ENCODE measurements around the gene WIPF2. TPM values are rescaled to one million over a fixed set of nuclear protein-coding genes. Genes with fewer than 3 reads are reported as not detected.
"Not testable (repeated sequence)": the region's sequence is repeated elsewhere in the genome, so short reads cannot be mapped to it uniquely, and the experiment has no call there.

Gene WIPF2
- total RNA-seq, 1 donor from 2014 or later = 25.4 TPM

DNA sequence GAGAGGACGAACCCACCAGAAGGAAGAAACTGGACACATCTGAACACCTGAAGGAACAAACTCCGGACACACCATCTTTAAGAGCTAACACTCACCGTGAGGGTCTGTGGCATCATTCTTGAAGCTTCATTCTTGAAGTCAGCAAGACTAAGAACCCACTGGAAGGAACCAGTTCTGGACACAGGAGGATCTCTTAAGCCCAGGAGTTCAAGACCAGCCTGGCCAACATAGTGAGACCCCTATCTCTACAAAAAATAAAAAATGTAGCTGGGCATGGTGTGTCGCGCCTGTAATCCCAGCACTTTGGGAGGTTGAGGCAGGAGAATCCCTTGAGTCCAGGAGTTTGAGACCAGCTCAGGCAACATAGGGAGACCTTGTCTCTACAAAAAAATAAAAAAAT lies 20.5 kb upstream of the WIPF2 start:
- Mint-ChIP-seq H3K27ac (ENCODE audit: unreplicated experiment) (no peak overlapping the region), H3K9me3 (ENCODE audit: unreplicated experiment) (peaks cover 8% of the 10 kb centered on the region), H3K36me3 (ENCODE audit: unreplicated experiment) (no peaks in the 10 kb centered on the region), H3K4me3 (ENCODE audit: unreplicated experiment) (no peak overlapping the region), H3K27me3 (ENCODE audit: unreplicated experiment) (peaks cover 9% of the 10 kb centered on the region), H3K4me1 (ENCODE audit: low read depth, unreplicated experiment) (peaks cover 12% of the 10 kb centered on the region)
- TF ChIP-seq, protein P1, sequence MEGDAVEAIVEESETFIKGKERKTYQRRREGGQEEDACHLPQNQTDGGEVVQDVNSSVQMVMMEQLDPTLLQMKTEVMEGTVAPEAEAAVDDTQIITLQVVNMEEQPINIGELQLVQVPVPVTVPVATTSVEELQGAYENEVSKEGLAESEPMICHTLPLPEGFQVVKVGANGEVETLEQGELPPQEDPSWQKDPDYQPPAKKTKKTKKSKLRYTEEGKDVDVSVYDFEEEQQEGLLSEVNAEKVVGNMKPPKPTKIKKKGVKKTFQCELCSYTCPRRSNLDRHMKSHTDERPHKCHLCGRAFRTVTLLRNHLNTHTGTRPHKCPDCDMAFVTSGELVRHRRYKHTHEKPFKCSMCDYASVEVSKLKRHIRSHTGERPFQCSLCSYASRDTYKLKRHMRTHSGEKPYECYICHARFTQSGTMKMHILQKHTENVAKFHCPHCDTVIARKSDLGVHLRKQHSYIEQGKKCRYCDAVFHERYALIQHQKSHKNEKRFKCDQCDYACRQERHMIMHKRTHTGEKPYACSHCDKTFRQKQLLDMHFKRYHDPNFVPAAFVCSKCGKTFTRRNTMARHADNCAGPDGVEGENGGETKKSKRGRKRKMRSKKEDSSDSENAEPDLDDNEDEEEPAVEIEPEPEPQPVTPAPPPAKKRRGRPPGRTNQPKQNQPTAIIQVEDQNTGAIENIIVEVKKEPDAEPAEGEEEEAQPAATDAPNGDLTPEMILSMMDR (IDR thresholded peaks at IDR 0.05; ENCODE audit: partially characterized antibody, unreplicated experiment) = no peak
- DNase-seq = no peak

GRCh38 chr17:40203131-40203530 lies 16.0 kb upstream of the WIPF2 start:
- H3K9me3 Mint-ChIP-seq (ENCODE audit: unreplicated experiment) = no peaks in the 10 kb centered on the region
- H3K27ac Mint-ChIP-seq (ENCODE audit: unreplicated experiment) = no peak overlapping the region
- H3K4me1 Mint-ChIP-seq (ENCODE audit: low read depth, unreplicated experiment) = no peaks in the 10 kb centered on the region
- no peaks in the 10 kb centered on the region for H3K27me3 Mint-ChIP-seq (ENCODE audit: unreplicated experiment)
- no peak for DNase-seq
- TF ChIP-seq, protein P1 (IDR thresholded peaks at IDR 0.05; ENCODE audit: partially characterized antibody, unreplicated experiment) = no peak
- no peaks in the 10 kb centered on the region for H3K36me3 Mint-ChIP-seq (ENCODE audit: unreplicated experiment)
- H3K4me3 Mint-ChIP-seq (ENCODE audit: unreplicated experiment) = no peak overlapping the region

DNA sequence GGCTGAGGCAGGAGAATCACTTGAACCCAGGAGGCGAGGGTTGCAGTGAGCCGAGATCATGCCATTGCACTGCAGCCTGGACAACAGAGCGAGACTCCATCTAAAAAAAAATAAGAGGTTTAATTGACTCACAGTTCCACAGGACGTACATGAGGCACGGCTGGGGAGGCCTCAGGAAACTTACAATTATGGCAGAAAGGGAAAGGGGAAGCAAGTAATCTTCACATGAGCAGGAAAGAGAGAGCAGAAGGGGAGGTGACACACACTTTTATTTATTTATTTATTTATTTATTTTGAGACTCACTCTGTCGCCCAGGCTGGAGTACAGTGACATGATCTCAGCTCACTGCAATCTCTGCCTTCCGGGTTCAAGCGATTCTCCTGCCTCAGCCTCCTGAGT lies 12.9 kb upstream of the WIPF2 start:
- H3K27ac Mint-ChIP-seq (ENCODE audit: unreplicated experiment); H3K36me3 Mint-ChIP-seq (ENCODE audit: unreplicated experiment); H3K27me3 Mint-ChIP-seq (ENCODE audit: unreplicated experiment); H3K4me1 Mint-ChIP-seq (ENCODE audit: low read depth, unreplicated experiment); DNase-seq; H3K4me3 Mint-ChIP-seq (ENCODE audit: unreplicated experiment); H3K9me3 Mint-ChIP-seq (ENCODE audit: unreplicated experiment): not testable (repeated sequence)

DNA sequence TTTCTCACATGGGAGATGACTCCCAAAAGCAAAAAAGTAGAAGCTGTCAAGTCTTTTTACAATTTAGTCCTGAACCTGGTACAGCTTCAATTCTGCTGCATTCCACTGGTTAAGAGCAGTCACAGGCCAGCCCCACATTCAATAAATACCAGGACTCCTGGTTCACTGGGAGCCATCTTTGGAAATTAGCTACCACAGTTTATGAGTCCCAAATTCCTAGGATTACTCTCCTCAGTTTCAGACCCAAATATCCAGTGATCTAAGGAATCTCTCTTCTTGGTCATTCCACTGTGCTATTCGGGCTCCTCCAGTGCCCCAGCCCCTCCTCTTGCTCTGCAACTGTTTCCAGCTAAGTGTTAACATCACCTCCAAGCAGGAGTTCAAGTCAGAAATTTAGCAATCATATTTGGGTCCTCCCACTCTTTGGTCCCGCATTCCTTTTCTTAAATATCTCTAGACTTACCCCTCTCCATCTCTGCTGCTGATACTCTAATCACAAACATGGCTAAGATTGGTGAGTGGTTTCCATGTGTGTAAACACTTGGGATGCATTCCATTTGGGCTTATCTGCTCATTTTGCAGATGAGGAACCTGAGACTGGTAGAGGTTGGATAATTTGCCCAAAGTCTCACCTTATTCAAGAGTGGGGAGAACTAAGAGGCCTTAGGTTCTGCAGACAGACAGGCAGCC lies 9.6 kb upstream of the WIPF2 start:
- H3K4me1 Mint-ChIP-seq (ENCODE audit: low read depth, unreplicated experiment) = no peaks in the 10 kb centered on the region
- no peak overlapping the region for H3K27ac Mint-ChIP-seq (ENCODE audit: unreplicated experiment)
- H3K36me3 Mint-ChIP-seq (ENCODE audit: unreplicated experiment) = no peaks in the 10 kb centered on the region
- H3K27me3 Mint-ChIP-seq (ENCODE audit: unreplicated experiment) = no peaks in the 10 kb centered on the region
- no peak for DNase-seq
- TF ChIP-seq, protein P1 (IDR thresholded peaks at IDR 0.05; ENCODE audit: partially characterized antibody, unreplicated experiment) = no peak
- H3K9me3 Mint-ChIP-seq (ENCODE audit: unreplicated experiment) = no peaks in the 10 kb centered on the region
- no peak overlapping the region for H3K4me3 Mint-ChIP-seq (ENCODE audit: unreplicated experiment)

GRCh38 chr17:40213914-40214313 lies 5.2 kb upstream of the WIPF2 start:
- H3K36me3 Mint-ChIP-seq (ENCODE audit: unreplicated experiment); H3K4me1 Mint-ChIP-seq (ENCODE audit: low read depth, unreplicated experiment); H3K4me3 Mint-ChIP-seq (ENCODE audit: unreplicated experiment); H3K27me3 Mint-ChIP-seq (ENCODE audit: unreplicated experiment); H3K27ac Mint-ChIP-seq (ENCODE audit: unreplicated experiment); DNase-seq; H3K9me3 Mint-ChIP-seq (ENCODE audit: unreplicated experiment): not testable (repeated sequence)

- Mint-ChIP-seq H3K4me1 (ENCODE audit: low read depth, unreplicated experiment) (peaks cover 4% of the 10 kb centered on the region), H3K9me3 (ENCODE audit: unreplicated experiment) (peaks cover 4% of the 10 kb centered on the region), H3K36me3 (ENCODE audit: unreplicated experiment) (no peaks in the 10 kb centered on the region), H3K27ac (ENCODE audit: unreplicated experiment) (peak overlapping the region; percentile 96), H3K4me3 (ENCODE audit: unreplicated experiment) (peak overlapping the region; percentile 99), H3K27me3 (ENCODE audit: unreplicated experiment) (peaks cover 1% of the 10 kb centered on the region)
- TF ChIP-seq, protein P1 (IDR thresholded peaks at IDR 0.05; ENCODE audit: partially characterized antibody, unreplicated experiment) = no peak
- DNase-seq = no peak
Measured at GRCh38 chr17:40218006-40218739, 931 bp upstream of the WIPF2 start.
